ENCODE data around the gene ZNF439.
"Not testable (repeated sequence)": the region's sequence is repeated elsewhere in the genome, so short reads cannot be mapped to it uniquely, and the experiment has no call there.

ZNF439 gene

DNA sequence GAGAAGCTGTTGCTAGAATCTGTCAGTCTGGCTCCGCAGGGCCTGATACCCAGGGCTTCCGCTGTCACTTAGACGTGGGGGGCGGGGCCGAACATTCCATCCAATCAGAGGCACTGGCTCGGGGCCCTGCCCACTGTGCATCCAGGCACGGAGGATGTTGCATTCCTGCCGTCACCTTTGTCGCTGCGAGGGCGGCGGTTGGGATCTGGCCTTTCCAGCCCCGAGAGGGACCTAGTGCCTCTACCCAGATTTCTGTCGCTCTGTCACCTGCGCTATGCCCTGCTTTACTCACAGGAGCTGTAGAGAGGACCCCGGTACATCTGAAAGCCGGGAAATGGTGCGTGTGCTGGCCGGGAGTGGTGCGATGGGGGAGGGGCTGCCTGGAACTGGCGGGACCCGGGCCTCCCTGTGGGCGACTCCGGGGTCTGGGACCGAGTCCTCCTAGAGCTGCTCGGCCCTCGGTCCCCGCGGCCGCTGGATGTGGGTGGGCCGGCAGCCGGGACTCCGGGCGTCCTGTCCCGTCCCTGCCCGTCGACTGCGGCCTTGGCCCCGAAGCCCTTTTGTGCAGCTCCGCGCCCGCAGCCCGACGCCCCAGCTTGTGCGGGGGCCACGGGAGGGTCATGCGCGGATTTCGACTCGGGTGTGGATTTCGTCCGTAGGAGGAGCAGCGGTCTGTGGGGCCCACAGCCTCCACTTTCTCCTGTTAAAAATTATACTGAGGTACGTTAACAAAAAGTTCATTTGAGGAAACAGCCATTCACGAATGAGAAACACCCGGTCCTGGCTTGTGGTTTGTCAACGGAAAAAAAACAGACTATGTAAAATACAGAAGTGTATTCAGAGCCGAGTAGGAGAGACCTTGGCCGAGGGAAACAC lies at the start of gene ZNF439:
TSS of gene ZNF439 (plus strand) at position 133 of the 876 bp plus-strand sequence. CDS start at position 275, 142 bp downstream.
- DNase-seq (ENCODE audit: low read depth): peak; percentile 12

DNA sequence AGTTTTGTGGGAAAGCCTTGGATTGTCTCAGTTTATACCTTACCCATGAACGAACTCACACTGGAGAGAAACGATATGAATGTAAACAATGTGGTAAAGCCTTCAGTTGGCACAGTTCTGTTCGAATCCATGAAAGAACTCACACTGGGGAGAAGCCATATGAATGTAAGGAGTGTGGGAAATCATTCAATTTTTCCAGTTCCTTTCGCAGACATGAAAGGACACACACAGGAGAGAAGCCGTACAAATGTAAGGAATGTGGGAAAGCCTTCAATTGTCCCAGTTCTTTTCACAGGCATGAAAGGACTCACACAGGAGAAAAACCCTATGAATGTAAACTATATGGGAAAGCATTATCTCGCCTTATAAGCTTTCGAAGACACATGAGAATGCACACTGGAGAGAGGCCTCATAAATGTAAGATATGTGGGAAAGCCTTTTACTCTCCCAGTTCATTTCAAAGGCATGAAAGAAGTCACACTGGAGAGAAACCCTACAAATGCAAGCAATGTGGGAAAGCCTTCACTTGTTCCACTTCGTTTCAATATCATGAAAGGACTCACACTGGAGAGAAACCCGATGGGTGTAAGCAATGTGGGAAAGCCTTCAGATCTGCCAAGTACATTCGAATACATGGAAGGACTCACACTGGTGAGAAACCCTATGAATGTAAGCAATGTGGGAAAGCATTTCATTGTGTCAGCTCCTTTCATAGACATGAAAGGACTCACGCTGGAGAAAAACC lies 42.0 kb upstream of the ZNF439 start:
- no peak for DNase-seq (ENCODE audit: low read depth)

DNA sequence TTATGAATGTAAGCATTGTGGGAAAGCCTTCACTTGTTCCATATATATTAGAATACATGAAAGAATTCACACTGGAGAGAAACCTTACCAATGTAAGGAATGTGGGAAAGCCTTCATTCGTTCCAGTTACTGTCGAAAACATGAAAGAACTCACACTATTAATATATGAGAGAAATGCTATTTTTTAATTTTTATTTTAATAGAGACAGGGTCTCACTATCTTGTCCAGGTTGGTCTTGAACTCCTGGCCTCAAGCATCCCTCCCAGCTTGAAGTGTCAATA lies 41.5 kb upstream of the ZNF439 start:
- DNase-seq (ENCODE audit: low read depth): no peak

- DNase-seq (ENCODE audit: low read depth): no peak
Observed at GRCh38 chr19:11813703-11814028, 34.9 kb upstream of the ZNF439 start.

- peak; percentile 84 for DNase-seq (ENCODE audit: low read depth)
Observed at GRCh38 chr19:11814029-11814699, 34.4 kb upstream of the ZNF439 start, which contains the start of gene ZNF440. Gene ZNF440, plus strand, starts transcription at chr19:11814273. Its CDS starts 175 bp downstream, at chr19:11814448.

DNA sequence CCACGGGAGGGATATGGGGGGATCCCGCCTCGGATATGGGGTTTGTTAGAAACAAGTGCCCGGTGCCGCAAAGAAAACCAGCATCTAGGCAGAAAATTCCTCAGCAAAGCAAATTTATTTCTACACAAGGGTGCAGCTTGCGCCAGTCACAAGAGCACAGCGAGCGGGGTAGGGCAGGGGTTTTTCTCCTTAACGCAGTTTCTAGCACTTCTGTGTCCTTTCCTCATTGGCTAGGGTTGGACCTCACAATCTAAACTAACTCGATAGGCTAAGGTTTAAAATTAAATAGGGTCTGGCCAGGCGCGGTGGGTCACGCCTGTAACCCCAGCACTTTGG lies 33.9 kb upstream of the ZNF439 start:
- DNase-seq (ENCODE audit: low read depth): no peak

DNA sequence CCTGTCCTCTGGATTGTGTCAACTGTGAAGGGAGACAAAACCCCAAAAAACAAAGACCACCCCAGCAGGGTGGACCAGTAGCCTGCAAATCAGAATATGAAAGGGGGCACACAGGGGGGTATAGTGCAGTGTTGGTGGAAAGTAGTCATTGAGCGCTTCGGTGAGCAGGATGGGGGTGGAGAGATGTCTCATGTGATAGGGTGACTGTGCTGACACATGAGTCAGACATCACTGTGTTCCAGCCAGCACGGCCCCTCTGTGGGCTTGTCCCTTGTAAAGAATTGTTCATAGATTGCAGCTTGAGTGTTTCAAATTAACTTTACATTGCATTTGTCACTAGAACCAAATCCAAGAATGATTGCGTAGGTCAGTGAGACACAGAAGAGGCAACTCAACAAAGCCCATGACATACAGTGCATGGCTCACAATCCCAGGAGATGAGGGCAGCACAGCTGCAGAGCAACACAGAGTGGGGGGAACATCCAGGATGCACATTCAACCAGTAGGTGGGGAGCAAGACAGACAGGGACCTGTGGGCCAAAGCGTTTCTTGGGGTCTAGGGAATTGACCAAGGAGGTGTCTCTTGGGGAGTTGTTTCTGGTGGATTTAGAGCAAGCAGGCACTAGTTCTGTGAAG lies 26.9 kb upstream of the ZNF439 start:
- DNase-seq (ENCODE audit: low read depth): no peak

- DNase-seq (ENCODE audit: low read depth): not testable (repeated sequence)
Observed at GRCh38 chr19:11828957-11829876, 19.3 kb upstream of the ZNF439 start.

GRCh38 chr19:11832253-11832912 lies 16.1 kb upstream of the ZNF439 start:
- no peak for DNase-seq (ENCODE audit: low read depth)

- no peak for DNase-seq (ENCODE audit: low read depth)
Observed at GRCh38 chr19:11833541-11833940, 15.0 kb upstream of the ZNF439 start.

GRCh38 chr19:11835626-11836066 lies 12.9 kb upstream of the ZNF439 start:
- not testable (repeated sequence) for DNase-seq (ENCODE audit: low read depth)

- DNase-seq (ENCODE audit: low read depth): no peak
Observed at GRCh38 chr19:11843722-11844121, 4.8 kb upstream of the ZNF439 start.

DNA sequence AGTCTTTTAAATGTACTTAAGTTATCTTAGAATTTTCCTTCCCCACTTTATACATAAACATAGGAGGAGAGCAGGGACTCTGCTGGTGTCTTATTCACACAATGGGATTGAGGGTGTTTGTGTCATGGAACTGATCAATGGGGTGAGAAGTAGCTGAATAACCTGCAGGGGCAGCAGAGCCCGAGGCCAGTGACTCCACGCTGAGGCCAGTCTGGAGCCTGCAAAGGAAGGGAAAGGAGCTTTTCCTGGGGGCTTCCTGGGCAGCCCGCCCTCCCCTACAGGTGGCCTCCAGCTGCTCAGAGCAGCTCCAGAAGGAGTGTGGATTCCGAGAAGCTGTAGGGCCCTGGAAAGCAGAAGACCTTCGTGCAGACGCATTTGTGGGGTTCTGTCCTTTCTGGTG lies 911 bp upstream of the ZNF439 start:
- DNase-seq (ENCODE audit: low read depth): not testable (repeated sequence)

GRCh38 chr19:11848200-11848593 lies 329 bp upstream of the ZNF439 start:
- no peak for DNase-seq (ENCODE audit: low read depth)

DNA sequence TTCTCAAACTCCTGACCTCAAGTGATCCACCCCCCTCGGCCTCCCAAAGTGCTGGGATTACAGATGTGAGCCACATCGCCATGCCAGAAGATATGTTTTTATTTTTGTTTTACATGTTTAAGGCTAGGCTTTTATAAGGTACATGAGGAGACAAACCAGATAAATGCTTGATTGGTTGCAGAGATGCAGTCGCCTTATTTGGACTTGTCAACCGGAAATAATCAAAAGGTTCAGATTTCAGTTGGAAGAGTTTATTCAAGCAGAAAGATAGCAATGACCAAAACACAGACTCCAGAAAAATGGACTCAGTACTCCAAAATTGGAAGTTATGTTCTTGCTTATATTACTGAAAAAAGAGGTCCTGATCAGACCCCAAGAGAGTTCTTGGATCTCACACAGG lies 1.8 kb downstream of the ZNF439 start:
- not testable (repeated sequence) for DNase-seq (ENCODE audit: low read depth)

DNA sequence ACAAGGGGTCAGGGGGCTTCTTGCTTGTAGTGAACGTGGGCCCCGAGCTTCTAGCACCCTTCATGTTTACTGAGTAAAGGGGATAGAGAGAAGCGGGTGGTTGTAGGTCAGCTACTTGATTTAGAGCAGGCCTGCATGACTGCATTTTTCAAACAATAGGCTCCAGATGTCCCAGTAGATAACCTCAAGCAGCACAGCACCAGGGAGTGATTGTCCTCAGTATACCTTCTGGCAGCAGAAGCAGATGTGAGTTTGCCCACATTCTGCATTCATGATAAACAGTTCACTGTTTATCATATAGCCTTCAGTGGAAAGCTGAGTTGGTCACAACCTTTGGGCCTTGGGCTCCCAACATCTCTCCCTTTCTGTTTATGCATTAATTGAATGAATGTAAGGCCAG lies 4.8 kb downstream of the ZNF439 start:
- no peak for DNase-seq (ENCODE audit: low read depth)

DNA sequence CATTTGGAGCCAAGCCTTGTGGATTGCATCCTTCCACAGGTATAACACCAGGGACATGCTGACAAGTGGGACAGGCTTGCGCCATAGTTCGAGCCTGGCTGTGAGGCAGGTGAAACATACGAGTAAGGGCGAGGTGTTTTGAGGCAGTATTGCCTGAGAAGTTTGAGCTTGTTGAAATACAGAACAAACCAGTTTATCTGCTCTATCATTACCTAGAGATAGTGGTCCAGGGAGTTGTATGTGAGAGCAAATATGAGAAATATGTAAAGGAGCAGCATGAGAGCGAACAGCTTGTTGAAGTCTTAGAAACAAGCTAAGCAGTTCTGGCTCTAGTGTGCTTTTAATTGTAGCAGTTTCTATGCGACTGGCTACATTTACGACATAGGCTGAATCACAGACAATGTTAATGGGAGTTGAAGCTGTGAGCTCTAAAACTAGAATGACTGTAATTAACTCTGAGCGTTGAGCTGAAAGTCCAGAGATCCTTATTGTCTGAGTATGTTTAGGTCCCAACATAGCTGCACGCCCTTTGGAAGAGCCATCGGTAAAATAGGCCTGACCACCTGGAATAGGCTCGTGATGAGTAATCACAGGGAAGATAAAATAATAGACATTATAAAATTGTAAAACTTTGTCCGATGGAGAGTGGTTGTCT lies 8.2 kb downstream of the ZNF439 start:
- no peak for DNase-seq (ENCODE audit: low read depth)

GRCh38 chr19:11860721-11861120 lies 12.2 kb downstream of the ZNF439 start:
- no peak for DNase-seq (ENCODE audit: low read depth)

DNA sequence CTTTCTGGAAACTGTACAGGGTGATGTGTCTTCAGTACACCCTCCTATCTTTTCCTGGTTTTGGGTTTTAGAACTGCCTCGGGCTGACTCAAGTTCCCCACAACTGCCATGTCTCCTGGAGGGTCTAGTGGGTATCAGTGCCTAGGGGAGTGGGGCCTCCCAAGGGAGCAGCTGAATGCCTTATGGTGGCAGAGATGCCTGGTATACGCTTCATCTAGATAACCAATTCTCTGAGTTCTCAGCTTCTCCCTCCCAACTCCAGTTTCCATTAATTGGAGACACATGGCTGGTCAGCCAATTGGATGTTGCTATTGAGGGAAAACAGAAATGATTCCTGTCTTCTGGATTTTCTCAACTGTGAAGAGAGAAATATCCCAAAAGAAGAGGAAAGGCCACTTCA lies 12.8 kb downstream of the ZNF439 start:
- DNase-seq (ENCODE audit: low read depth): no peak

DNA sequence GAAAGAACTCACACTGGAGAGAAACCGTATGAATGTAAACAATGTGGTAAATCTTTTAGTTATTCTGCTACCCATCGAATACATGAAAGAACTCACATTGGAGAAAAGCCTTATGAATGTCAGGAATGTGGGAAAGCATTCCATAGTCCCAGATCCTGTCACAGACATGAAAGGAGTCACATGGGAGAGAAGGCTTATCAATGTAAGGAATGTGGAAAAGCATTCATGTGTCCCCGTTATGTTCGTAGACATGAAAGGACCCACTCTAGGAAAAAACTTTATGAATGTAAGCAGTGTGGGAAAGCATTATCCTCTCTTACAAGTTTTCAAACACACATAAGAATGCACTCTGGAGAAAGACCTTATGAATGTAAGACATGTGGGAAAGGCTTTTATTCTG lies 19.2 kb downstream of the ZNF439 start:
- DNase-seq (ENCODE audit: low read depth): not testable (repeated sequence)

Data from fibroblast of the conjunctiva (primary cell).